Measurements from ENCODE around the gene DLL3.

DNA sequence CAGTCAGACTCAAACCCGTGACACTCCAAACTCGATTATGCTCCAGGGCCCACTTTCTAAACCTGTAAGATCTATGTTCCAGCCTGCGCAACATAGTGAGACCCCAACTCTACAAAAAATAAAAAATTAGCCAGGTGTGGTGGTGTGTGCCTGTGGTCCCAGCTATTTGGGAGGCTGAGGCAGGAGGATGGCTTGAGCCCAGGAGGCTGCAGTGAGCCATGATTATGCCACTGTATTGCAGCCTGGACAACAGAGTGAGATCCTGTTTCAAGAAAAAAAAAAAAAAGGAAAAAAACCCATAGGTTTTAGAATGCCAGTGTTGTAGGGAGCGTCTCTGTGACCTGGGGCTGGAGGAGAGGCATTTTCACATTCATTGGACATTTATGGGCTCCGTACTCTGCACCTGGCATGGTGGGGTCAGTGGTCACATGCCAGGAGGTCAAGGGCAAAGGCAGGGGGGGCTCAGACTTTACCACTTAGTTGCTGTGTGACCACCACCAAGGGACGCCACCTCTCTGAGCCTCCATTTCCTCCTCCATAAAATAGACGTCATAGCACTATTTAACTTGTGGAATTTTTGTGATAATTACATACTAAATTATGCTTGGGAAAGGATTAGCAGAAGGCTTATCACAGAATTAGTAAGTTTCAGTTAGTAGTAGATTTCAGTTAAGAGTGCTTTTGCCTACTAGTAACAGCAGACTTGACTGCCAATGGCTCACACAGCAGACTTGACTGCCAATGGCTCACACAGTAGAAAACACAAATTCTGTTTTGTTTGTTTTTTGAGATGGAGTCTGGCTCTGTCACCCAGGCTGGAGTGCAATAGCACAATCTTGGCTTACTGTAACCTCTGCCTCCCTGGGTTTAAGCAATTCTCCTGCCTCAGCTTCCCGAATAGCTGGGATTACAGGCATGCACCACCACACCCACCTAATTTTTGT, 22.1 kb downstream of the DLL3 start:
- TF ChIP-seq, protein P1, sequence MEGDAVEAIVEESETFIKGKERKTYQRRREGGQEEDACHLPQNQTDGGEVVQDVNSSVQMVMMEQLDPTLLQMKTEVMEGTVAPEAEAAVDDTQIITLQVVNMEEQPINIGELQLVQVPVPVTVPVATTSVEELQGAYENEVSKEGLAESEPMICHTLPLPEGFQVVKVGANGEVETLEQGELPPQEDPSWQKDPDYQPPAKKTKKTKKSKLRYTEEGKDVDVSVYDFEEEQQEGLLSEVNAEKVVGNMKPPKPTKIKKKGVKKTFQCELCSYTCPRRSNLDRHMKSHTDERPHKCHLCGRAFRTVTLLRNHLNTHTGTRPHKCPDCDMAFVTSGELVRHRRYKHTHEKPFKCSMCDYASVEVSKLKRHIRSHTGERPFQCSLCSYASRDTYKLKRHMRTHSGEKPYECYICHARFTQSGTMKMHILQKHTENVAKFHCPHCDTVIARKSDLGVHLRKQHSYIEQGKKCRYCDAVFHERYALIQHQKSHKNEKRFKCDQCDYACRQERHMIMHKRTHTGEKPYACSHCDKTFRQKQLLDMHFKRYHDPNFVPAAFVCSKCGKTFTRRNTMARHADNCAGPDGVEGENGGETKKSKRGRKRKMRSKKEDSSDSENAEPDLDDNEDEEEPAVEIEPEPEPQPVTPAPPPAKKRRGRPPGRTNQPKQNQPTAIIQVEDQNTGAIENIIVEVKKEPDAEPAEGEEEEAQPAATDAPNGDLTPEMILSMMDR (IDR thresholded peaks at IDR 0.05): no peak
- no peak for TF ChIP-seq POLR2A (IDR thresholded peaks at IDR 0.05)
